GM21825 (cell line): ENCODE data around the gene ZNF678.

Experiments used
- ATAC-seq: cut with Tn5 transposase; IDR thresholded peaks from one replicate; pipeline ENCODE4 v1.9.1; 2021; ENCODE audit warnings: mild to moderate bottlenecking, moderate library complexity; ENCODE audit not compliant: unreplicated experiment

Gene ZNF678

DNA sequence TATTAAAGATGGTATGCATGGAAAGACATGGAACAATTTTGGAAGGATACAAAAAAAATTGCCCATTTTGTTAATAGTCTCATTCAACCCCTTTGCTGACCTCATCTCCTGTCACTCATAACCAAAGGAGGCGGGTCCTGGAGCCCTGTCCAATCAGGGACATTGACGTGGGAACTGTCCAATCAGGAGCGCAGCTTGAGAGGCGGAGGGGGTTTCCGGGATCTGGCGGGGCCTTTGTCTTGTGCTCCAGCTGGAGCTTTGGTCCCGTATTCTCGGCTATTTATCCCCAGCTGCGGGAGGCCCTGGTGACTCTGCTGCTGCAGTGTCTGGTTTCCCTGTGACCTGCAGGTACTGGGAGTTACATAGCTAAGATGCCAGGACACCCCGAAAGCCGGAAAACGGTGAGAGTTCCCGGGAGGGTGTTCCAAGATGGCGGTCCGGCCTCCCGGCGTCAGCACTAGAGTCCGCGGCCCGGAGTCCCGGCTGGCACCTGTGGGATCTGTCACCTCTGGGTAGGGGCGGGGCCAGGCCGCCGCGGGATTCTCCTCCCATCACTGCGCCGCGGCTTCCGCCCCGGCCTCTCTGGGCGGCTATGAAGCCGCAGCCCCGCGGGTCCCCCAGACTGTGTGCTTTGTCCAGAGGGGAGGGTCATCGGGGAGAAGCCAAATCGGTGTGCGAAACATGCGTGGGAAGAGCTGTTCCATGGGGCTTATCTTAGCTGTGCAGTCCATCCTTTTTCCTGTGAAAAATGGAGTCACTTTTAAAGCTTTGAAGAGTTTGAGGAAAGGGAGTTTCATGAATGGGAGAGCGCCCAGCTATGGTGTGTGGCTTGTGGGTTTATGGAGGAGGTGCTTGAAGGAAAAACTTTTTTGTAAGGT, at the start of gene ZNF678:
TSS of gene ZNF678 (plus strand) at position 233 of the 878 bp plus-strand sequence. CDS start 87,436 bp downstream, outside the sequence.
- peak; percentile 96 for ATAC-seq

DNA sequence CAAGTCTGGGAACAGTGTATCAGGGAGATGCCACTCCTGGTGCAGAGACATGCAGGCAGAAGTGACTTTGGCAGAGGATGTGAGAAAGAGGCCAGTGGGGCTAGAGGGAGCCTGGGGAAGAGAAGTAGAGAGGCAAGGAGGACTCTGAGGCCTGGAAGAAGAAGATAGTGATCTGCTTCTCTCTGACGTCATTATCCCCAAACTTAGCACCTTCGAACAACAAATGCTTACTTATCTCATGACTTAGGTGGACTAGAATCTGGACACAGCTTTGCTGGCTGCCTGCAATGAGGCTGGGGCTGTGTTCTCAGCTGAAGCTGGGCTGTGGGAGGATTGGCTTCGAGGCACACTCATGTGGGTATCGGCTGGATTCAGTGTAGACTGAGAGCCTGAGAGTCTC, 44.5 kb upstream of the ZNF678 start:
- ATAC-seq = no peak

DNA sequence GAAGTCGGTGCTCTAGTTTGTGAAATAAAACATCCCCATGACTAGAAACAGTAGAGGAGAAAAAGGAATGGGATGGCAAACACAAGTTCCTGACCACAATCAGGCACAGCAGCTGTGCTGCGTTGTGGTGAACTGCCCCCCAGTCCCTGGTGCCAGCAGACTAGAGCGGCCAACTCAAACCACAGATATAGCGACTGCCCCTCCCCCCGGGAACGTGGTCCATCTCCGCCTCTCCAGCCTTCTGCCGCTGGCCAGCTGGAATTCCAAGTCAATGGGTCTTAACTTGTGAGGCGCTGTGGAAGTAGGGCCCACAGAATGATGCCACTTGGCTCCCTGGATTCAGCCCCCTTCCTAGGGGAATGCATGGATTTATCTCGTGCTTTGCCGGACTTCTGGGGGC, 41.6 kb upstream of the ZNF678 start:
- ATAC-seq = no peak

DNA sequence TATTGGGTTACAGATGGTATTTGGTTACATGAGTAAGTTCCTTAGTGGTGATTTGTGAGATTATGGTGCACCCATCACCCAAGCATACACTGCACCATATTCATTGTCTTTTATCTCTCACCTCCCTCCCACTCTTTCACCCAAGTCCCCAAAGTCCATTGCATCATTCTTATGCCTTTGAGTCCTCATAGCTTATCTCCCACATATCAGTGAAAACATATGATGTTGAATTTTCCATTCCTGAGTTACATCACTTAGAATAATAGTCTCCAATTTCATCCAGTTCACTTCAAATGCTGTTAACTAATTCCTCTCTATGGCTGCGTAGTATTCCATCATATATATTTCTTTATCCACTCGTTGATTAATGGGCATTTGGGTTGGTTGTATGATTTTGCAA, 36.8 kb upstream of the ZNF678 start:
- ATAC-seq = no peak

DNA sequence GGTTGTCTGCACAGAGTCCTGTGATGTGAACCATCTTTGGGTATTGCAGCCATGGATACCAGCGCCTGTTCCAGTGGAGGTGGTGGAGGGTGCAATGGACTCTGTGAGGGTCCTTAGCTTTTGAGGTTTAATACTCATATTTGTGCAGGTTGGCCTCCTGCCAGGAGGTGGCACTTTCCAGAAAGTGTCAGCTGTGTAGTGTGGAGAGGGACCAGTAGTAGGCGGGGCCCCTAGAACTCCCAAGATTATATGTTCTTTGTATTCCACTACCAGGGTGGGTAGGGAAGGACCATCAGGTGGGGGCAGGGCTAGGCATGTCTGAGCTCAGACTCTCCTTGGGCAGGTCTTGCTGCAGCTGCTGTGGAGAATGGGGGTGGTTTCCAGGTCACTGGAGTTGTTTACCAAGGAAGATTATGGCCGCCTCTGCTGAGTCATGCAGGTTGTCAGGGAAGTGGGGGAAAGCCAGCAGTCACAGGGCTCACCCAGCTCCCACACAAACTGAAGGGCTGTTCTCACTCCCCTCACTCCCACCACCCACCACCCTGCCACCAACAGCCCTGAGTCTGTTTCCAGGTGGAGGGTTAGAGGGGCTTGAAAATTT, 31.2 kb upstream of the ZNF678 start:
- ATAC-seq = no peak

DNA sequence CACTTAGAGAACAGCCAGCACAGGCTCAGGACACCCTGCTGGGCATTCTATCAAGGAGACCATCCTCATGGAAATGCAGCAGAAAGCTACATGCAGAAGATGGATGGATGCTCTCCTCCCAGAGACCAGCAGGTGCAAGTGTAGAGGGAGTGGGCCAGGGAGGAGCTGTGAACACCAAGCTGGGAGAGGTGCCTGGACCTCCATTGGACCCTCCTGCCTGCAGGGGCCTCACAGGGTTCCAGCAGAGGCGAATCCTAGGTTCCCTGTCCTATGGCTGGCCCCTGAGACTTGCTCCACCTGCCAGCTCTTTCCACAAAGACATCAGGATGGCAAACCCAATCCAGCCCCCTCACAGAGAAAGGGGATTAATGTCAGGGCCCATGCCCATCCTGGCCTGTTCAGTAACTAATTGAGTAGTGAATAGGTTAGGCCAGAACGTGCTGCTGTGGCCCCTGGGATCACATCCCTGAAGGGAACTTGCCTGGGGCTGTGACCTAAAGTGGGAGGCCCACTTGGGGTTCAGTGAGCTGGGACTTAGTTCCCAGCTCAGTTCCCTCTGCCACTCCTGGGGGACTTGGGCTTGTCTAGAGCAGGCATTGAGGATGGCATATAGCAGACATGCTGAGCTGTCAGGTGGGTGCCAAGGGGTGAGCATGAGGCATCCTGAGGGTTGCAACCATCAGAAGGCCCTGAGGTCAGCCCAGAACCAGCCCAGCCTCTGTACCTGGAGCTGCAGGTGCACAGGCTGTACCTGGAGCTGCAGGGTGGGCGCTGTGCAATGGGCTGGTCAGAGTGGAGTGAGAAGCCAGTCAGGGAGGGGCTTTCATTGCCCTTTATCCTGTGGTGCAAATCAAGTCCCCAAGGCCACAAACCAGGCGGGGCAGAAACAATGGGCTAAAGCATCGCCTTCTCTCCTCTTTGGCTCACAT, 22.9 kb upstream of the ZNF678 start:
- ATAC-seq = no peak

DNA sequence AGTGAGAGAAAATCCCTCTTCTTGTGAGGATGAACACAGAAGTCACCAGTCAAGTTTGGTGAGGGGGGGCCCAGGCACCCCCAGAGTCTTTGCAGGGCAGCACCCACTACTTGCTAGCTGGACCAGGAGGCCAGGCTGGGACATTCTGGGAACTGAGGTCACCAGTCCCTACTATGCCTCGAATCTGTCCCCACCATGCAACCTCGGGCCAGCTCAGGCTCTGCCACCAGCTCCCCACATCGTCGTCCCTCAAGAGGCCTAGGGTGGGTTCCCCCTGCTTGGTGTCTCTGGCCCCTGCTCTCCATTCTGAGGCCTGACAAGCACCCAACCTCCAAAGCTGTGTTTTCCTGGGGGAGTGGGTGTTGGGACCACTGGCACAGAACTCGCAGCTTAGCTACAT, 22.2 kb upstream of the ZNF678 start:
- no peak for ATAC-seq

DNA sequence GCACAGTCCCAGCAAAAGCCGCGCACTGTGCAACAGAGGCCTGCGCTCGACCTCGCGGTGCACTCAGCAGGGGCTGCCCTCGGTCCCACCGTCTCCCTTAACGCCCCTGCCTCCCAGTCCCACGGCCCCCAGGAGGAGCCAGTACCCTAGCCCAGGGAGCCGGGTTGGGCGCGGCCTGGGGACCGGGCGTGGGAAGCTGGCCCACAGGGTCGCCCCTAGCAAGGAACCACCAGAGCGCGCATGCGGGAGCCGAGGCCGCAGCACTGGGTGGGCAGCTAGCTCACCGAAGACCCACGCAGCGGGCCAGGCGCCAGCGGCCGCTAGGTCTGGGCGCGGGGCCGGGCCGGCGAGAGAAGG, 21.6 kb upstream of the ZNF678 start:
- peak; percentile 3 for ATAC-seq

DNA sequence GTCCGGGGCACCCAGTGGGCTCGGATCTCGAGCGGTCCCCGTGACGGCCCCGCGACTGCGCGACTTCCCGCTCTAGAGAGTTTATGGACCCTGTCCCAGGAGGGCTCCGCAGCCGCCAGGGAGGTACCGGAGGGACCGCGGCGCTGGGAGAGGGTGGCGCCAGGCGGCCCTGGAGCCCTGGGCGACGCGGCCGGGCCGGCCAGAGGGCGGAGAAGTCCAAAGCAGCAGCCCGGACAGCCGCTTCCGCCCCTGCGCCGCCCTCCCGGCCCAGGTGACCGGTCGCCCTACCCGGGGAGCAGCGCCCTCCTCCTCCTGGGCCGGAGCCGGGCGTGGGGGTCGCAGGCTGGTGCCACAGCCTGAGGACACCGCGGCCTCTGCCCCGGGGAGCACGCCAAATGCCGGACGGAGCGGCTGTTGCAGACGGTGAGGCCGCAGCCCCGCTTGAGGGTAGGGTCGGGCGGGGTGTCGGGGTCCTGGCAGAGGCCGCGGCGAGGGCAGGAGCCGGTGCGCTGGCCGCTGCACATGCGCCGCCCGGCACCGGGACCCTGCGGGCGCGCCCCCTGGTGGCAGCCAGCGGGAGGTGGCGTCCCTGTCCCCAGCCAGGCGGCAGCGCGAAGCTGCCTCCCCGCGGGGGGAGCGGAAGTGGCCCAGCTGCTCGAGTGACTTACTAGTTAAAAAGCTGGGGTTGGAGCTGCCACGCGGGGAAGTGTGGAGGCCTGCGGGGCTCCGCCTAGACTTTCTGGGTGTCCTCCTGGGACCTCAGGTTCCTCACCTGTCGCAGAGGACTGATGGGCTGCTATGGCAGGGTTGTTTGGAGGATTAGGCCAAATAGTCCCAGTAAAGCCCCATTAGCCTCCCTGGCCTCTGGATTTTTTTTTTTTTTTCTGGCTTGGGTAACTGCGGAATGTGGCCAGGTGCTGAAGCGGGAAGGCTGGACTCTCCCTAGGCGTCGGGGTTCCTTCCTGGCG, 20.9 kb upstream of the ZNF678 start:
- ATAC-seq = peak; percentile 98

DNA sequence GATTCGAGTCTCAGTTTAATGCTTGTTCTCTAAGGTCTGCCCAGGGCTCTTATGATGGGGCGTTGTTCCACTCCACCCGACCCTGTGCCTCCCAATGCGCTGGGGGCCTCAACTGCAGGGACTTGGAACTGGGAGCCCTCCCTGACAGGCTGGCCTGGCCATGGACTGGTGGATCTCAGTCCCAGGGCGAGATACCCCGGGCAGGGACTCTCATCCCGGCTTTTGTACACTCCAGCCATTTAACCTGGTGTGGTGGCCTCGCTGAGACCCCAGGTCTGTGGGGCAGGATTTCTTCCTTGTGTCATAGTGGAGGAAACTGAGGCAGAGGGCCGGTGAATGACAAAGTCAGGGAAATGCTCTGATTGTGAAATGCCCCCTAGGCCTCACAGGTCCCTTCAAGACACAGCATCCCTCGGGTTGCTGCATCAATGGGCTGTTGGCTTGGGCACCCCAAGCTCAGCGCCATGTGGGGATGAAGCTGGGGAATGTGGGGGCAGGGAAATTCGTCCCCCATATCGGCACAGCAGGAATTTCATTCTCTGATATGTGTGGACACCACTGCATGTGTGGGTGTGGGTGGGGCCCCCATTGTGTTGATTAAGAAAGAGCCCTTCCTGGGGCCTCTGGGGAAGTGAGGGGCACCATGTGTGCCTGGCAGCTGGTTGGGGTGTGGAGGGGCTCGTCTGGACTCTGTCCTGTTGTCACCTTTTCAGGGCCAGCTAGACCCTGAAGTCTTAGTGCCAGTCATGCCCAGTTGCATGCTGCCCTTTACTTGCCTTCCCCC, 19.9 kb upstream of the ZNF678 start:
- ATAC-seq = no peak

DNA sequence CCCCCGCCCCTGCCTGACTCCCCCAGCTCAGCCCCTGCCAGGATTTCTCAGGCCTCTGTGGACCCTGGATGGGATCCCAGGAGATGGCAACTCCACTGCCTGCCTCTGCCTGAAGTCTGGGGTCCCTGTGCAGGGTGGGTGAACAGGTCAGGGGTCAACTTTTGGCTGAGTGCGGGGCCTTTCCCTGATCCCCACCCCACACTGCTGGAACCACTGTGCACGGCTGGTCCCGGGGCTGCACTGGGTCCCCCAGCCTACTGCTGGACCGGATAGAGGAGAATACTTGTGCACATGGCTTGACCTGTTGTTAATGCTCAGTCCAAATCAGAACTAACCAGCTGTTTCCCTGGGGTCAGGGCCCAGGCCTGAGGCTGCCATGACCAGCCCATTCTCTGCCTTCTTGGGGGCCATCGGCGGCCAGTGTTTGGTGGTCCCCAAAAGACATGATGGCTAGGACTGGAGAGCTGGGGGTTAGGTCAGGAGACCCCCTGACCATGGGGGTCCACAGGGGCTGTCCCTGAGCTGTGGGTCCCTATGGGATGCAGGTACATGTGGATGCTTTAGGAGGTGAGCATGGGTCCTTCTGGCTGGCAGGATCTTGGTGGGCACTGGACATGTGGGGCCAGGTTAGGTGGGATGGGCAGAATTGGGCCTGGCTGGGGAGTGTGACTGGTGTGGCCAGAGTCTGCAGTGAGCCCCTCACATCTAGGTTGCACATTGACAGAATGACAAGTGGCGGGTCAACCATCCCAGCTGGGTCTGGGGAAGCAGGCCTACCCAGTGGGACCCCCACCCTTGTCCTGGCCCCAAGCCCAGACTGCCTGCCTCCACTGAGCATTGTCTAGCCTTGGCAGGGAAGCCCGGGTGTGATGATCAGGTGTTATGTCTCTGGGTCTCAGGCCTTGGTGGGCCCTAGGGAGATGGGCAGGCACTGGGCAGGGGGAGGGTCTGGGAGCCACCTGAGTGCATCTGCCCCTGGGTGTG, 19.0 kb upstream of the ZNF678 start:
- ATAC-seq = no peak

DNA sequence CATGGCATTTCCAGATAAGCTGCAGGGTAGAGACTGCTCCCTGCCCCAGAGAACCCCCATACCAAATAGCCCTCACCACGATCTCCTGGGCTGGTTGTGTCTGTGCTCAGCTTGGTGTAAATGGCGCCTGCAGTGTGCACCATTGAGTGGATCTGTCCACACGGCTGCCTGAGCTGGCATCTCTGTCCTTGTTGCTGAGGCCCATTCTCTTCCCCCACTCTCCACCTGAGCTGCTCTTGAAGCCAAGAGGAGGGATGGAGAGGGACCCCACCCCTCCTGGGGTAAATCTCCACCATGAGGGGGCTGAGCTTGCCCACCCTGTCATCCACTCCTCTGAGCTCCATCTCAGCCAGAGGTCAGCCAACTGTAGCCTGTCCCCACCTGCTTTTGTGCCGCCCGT, 18.0 kb upstream of the ZNF678 start:
- no peak for ATAC-seq

DNA sequence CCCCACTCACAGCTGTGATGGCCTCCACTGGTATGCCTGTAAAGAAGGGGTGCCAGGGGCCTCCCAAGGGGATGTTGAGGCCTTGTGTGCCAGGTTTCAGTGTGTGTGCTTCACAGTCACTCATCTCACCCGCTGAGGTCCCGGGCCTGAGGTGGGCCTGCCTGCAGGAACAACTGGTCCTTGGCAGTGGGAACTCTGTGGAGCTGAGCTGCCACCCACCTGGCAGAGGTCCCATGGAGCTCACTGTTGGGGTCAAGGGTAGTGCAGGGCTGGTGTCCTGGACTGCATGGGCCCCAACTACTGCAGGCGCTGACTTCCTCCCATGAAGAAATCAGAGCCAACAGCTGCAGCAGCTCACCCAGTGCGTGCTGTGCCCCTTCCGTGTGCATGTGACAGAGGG, 17.3 kb upstream of the ZNF678 start:
- ATAC-seq = no peak

DNA sequence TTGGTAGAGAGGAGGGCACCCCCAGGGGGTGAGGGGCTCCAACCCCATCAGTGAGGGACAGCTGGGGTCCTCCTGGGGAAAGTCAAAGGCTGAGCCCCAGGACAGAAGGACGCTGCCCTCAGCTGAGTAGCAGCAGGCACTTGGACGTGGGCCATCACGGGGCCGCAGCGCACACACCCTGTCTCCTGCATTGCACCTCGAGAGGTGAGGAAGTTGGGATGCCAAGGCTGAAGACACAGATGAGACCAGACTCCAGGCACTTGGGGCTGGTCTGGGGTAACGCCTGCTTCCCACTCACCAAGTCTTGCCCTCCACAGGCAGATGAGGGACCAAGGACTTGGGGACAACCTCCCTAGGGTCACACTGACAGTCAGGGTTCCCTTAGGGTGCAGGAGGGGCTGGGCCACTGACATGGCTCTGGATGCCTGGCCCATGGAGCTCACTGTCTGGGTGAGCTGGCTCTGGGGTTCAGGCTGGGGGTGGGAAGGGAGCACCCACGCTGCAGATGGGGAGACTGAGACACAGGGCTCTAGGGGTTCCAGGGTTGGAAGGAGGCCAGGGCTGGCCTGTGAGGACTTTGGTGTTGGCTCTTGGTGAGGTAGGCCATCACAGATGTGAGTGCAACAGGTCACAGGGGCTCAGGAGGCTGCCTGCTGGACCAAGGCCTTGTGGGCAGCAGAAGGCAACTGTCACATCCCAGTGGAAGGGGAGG, 16.6 kb upstream of the ZNF678 start:
- ATAC-seq = no peak

DNA sequence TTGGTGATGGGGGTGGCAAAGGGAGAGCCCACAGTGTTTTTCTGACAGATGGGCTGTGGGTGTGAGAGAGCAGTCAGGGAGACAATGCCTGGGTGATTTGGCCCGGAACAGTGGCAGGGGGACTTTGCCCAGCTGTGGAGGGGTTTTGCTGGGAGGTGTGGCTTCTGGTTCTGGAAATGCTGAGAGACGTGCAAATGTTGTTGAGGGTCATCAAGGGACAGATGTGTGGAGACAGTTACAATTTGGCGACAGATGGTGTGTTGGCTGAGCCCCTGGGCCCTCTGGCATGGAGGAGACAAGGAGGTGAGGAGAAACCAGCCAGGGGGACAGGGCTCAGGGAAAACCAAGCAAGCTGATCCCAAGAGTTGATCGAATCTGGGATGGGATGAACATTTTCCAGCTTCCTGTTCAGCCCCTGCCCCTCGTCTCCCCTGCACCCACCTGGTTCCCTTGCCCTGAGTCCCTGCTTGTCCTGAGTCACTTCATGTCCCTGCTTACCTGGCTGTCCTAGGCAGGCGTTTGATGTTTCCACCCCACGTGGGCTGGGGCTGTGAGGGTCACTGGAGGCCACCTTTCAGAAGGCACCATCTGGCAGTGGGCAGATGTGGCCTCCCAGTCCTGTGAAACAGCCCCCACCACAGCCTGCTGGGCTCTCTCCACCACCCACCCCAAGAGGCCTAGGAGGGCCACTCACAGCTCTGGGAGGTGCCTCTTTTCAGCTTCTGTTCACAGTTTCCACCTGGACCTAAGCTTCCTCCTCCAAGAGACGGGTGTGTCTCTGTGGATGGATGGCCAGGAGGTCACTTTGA, 15.8 kb upstream of the ZNF678 start:
- ATAC-seq = no peak

DNA sequence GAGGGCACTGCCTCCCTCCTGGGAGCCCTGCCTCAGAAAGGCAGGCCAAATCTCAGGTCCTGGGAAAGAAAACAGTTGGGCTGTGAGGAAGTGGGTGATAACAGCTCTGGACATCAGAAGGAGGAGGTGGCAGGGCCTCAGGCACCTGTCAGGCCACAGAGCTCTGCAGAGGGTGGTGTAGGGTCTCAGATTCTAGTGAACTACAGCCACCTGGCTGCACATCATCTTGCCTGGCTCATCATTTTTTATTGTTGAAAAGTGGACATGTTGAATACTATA, 15.3 kb upstream of the ZNF678 start:
- ATAC-seq = no peak

DNA sequence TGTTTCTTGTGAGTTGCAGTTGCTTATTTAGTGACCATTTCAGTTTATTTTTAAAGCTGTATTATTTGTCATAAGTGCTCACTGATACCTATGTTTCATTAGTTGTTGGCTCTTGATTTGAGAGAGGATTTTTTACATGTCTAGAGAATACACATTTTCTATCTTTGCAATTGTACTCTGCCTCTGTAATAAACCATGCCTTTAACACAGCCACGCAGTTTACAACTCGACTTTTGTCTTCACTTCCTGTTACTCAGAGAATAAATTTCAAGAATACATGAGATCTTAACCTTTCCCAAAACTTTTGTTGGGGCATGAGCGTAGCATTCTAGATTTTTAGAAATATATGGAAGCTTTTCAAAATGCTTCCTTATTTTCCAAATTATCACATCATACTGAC, 14.9 kb upstream of the ZNF678 start:
- ATAC-seq = no peak
